A549 (cell line): ENCODE data around the gene SRRT. TPM values are rescaled to one million over a fixed set of nuclear protein-coding genes. Genes with fewer than 3 reads are reported as not detected.

Experiments
- ATAC-seq, 2 experiments: fragments of 200-7000 bp in 1 of 2; fragments of >200 bp in 1 of 2; cut with Nextera tagmentation in 1 of 2; cut with Tn5 transposase in 1 of 2; 3 replicates each; pipeline versions ENCODE4 v1.8.0 to v1.9.1; 2018 to 2020; ENCODE audit warnings: mild to moderate bottlenecking in 1 of 2, moderate library complexity in 1 of 2
- CTCF ChIA-PET: fragments of 300-600 bp; sonication (Branson Sonifier 250); formaldehyde crosslinking; extraction: SDS; loops from one replicate; lab custom pipeline; 2021; ENCODE audit warnings: antibody characterized with exemption, inconsistent platforms; lab: Yijun Ruan, JAX
- POLR2A ChIA-PET: fragments of 350-600 bp; formaldehyde crosslinking; extraction: SDS; loops from one replicate; lab custom pipeline; 2021; ENCODE audit warnings: antibody characterized with exemption, inconsistent platforms; lab: Yijun Ruan, JAX
- DNase-seq, 2 experiments: peaks; one replicate each; pipeline versions ENCODE4 v3.0.0 to v3.0.0-alpha.2; 2011 to 2016; ENCODE audit warnings: low read depth in 1 of 2, low spot score in 1 of 2
- FAIRE-seq: peaks from 2 replicates; lab custom pipeline; 2011; peaks lifted over from hg19 to GRCh38; lab: Jason Lieb, UNC
- H3K27ac ChIP-seq, 2 experiments: fragments of >200 bp; sonication (Bioruptor Twin); formaldehyde crosslinking; 3 replicates each; pipeline ENCODE4 v1.5.1; 2016 to 2017
- H3K4me1 ChIP-seq: fragments of >200 bp; sonication (Bioruptor Twin); formaldehyde crosslinking; 3 replicates; pipeline ENCODE4 v1.6.1; 2016
- H3K4me2 ChIP-seq: fragments of >200 bp; sonication (Bioruptor Twin); formaldehyde crosslinking; 3 replicates; pipeline ENCODE4 v1.6.1; 2016
- H3K4me3 ChIP-seq: fragments of >200 bp; sonication (Bioruptor Twin); formaldehyde crosslinking; 3 replicates; pipeline ENCODE4 v1.5.1; 2016
- H3K9me3 ChIP-seq: fragments of >200 bp; sonication (Bioruptor Twin); formaldehyde crosslinking; 3 replicates; pipeline ENCODE4 v1.6.1; 2016
- BHLHE40 ChIP-seq: IDR thresholded peaks from 2 replicates; pipeline ENCODE4 v1.6.1; 2012; ENCODE audit warnings: low read depth, low read length, inconsistent platforms
- CBX8 ChIP-seq: fragments of 200-600 bp; sonication (generic); IDR thresholded peaks from 2 replicates; pipeline ENCODE4 v1.6.1; 2016
- CHD4 ChIP-seq: fragments of 200-600 bp; sonication (generic); IDR thresholded peaks from 2 replicates; pipeline ENCODE4 v1.6.1; 2016; ENCODE audit warnings: antibody characterized with exemption, mild to moderate bottlenecking, borderline replicate concordance
- E2F6 ChIP-seq: IDR thresholded peaks from 2 replicates; pipeline ENCODE4 v1.6.1; 2012; ENCODE audit warnings: low read depth, borderline replicate concordance
- EHF ChIP-seq: fragments of 250-450 bp; sonication (Bioruptor Pico); IDR thresholded peaks from 2 replicates; pipeline ENCODE4 v1.5.0; 2020; ENCODE audit warnings: mild to moderate bottlenecking
- FOSB ChIP-seq: fragments of 250-450 bp; sonication (Bioruptor Pico); IDR thresholded peaks from 2 replicates; pipeline ENCODE4 v1.5.0; 2020; ENCODE audit warnings: mild to moderate bottlenecking, moderate library complexity
- FOXS1 ChIP-seq: fragments of 250-450 bp; sonication (Bioruptor Pico); IDR thresholded peaks from 2 replicates; pipeline ENCODE4 v1.5.0; 2020; ENCODE audit warnings: mild to moderate bottlenecking, moderate library complexity
- GATA3 ChIP-seq: IDR thresholded peaks from 2 replicates; pipeline ENCODE4 v1.6.1; 2012; ENCODE audit warnings: borderline replicate concordance
- HDAC2 ChIP-seq: fragments of 200-600 bp; sonication (generic); IDR thresholded peaks from 2 replicates; pipeline ENCODE4 v1.6.1; 2016
- HES2 ChIP-seq: fragments of >200 bp; sonication (Bioruptor Twin); formaldehyde crosslinking; IDR thresholded peaks from 2 replicates; pipeline ENCODE4 v1.6.1; 2016
- HEYL ChIP-seq: fragments of 250-450 bp; sonication (Bioruptor Pico); IDR thresholded peaks from 2 replicates; pipeline ENCODE4 v1.8.0; 2021; ENCODE audit warnings: mild to moderate bottlenecking, moderate library complexity
- HOXB5 ChIP-seq: fragments of 250-450 bp; sonication (Bioruptor Pico); IDR thresholded peaks from 2 replicates; pipeline ENCODE4 v1.5.0; 2020; ENCODE audit warnings: mild to moderate bottlenecking, moderate library complexity
- JUNB ChIP-seq: fragments of >200 bp; sonication (Bioruptor Twin); formaldehyde crosslinking; IDR thresholded peaks from 2 replicates; pipeline ENCODE4 v1.6.1; 2016
- KDM1A ChIP-seq: fragments of 200-600 bp; sonication (generic); IDR thresholded peaks from 2 replicates; pipeline ENCODE4 v1.6.1; 2016; ENCODE audit warnings: low read depth, mild to moderate bottlenecking
- MAFK ChIP-seq: fragments of 450-650 bp; IDR thresholded peaks from 2 replicates; pipeline ENCODE4 v1.6.1; 2014; ENCODE audit not compliant: partially characterized antibody
- MAZ ChIP-seq: fragments of 150-350 bp; IDR thresholded peaks from 2 replicates; pipeline ENCODE4 v1.6.1; 2014; ENCODE audit warnings: antibody characterized with exemption, low read depth, low read length, borderline replicate concordance
- MYC ChIP-seq: IDR thresholded peaks from 2 replicates; pipeline ENCODE4 v1.6.1; 2012; ENCODE audit warnings: mild to moderate bottlenecking, inconsistent platforms, low read length, improper control_type of control experiment, borderline replicate concordance
- NFE2L2 ChIP-seq: fragments of 150-350 bp; conservative IDR thresholded peaks from 2 replicates; pipeline ENCODE4 v1.6.1; 2014; ENCODE audit warnings: low read length
- NPAS2 ChIP-seq: fragments of 250-450 bp; sonication (Bioruptor Pico); IDR thresholded peaks from 2 replicates; pipeline ENCODE4 v1.8.0; 2022; ENCODE audit warnings: mild to moderate bottlenecking, moderate library complexity, borderline replicate concordance
- PHF8 ChIP-seq: fragments of 200-600 bp; sonication (generic); IDR thresholded peaks from 2 replicates; pipeline ENCODE4 v1.6.1; 2016; ENCODE audit warnings: low read depth, mild to moderate bottlenecking, antibody characterized with exemption, moderate library complexity, borderline replicate concordance
- RAD21 ChIP-seq, 2 experiments: fragments of >200 bp in 1 of 2; sonication (Bioruptor Twin) in 1 of 2; formaldehyde crosslinking in 1 of 2; IDR thresholded peaks in 1 of 2; conservative IDR thresholded peaks in 1 of 2; 2 replicates in 1 of 2; 3 replicates in 1 of 2; pipeline ENCODE4 v1.6.1; 2012 to 2018; ENCODE audit warnings: inconsistent platforms in 1 of 2
- RARB ChIP-seq: fragments of 250-450 bp; sonication (Bioruptor Pico); IDR thresholded peaks from 2 replicates; pipeline ENCODE4 v1.8.0; 2021; ENCODE audit warnings: mild to moderate bottlenecking, moderate library complexity
- RNF2 ChIP-seq: fragments of 200-600 bp; sonication (generic); IDR thresholded peaks from 2 replicates; pipeline ENCODE4 v1.6.1; 2016; ENCODE audit warnings: low read depth, mild to moderate bottlenecking, antibody characterized with exemption, moderate library complexity, borderline replicate concordance
- SMC3 ChIP-seq: fragments of >200 bp; sonication (Bioruptor Twin); formaldehyde crosslinking; IDR thresholded peaks from 3 replicates; pipeline ENCODE4 v1.6.1; 2018; ENCODE audit warnings: inconsistent platforms
- TFCP2L1 ChIP-seq: fragments of 250-450 bp; sonication (Bioruptor Pico); IDR thresholded peaks from 2 replicates; pipeline ENCODE4 v1.5.0; 2021; ENCODE audit warnings: mild to moderate bottlenecking
- TP53 ChIP-seq: fragments of 250-450 bp; sonication (Bioruptor Pico); IDR thresholded peaks from 2 replicates; pipeline ENCODE4 v1.5.0; 2021; ENCODE audit warnings: mild to moderate bottlenecking, moderate library complexity
- ZC3H11A ChIP-seq: fragments of 450-650 bp; IDR thresholded peaks from 2 replicates; pipeline ENCODE4 v1.6.1; 2014; ENCODE audit warnings: antibody characterized with exemption, mild to moderate bottlenecking
- ZNF302 ChIP-seq: fragments of 250-450 bp; sonication (Bioruptor Pico); IDR thresholded peaks from 2 replicates; pipeline ENCODE4 v1.9.0; 2021; ENCODE audit warnings: inconsistent platforms, mild to moderate bottlenecking, moderate library complexity
- ZSCAN20 ChIP-seq: fragments of 250-450 bp; sonication (Bioruptor Pico); IDR thresholded peaks from 2 replicates; pipeline ENCODE4 v1.8.0; 2022; ENCODE audit warnings: mild to moderate bottlenecking, moderate library complexity
- WGBS: methylation state at CpG from one replicate; pipeline ENCODE4 v1.1.6; 2017; ENCODE audit errors: missing lambda C conversion rate; 5-methylcytosine and 5-hydroxymethylcytosine counted together
- polyA plus RNA-seq, 4 experiments: library from polyadenylated mRNA; depleted of rRNA in 3 of 4; stranded (reverse); fragments of >200 nt; fragmentation: RNase III in 1 of 4; extraction: RNeasy Plus Mini Kit Qiagen cat#74134 plus additional on column Dnase treatment in 1 of 4; gene quantifications; 2 replicates in 3 of 4; 3 replicates in 1 of 4; pipeline ENCODE4 v1.2.3, GENCODE V29; 2011 to 2017
- TF ChIP-seq, protein P1 (sequence below): fragments of 450-650 bp; IDR thresholded peaks from 2 replicates; pipeline ENCODE4 v1.6.1; 2014; ENCODE audit warnings: antibody characterized with exemption
- TF ChIP-seq, protein P2 (sequence below): fragments of >200 bp; sonication (Bioruptor Twin); formaldehyde crosslinking; IDR thresholded peaks from 3 replicates; pipeline ENCODE4 v1.6.1; 2016

Gene SRRT
- polyA plus RNA-seq, 2 of the 4 experiments (the other 2 are of a cell fraction) = 49.9 to 194 TPM

GRCh38 chr7:100830396-100830795 lies 44.5 kb upstream of the SRRT start:
- WGBS = 89% methylated on average over 4 of the region's 4 CpGs
- Histone ChIP-seq H3K27ac (no peak overlapping the region), H3K9me3 (no peaks in the 10 kb centered on the region), H3K4me1 (peaks cover 21% of the 10 kb centered on the region; the same call in 2 of the 3 replicates), H3K4me3 (no peak overlapping the region), H3K4me2 (no peak overlapping the region)
- ChIA-PET CTCF (interaction anchor here (1.2 to 18.3 kb wide), 2 partner anchors 24 to 139 kb away, joined by 3 to 317 read pairs; no protein-coding TSS in a partner anchor), POLR2A (no interaction called here)
- TF ChIP-seq NFE2L2 = no peak
- no peak for TF ChIP-seq TP53
- TF ChIP-seq CBX8 = no peak
- no peak for TF ChIP-seq HES2
- TF ChIP-seq MAZ = no peak
- no peak for TF ChIP-seq TFCP2L1 (CRISPR knock-in tag)
- no peak for TF ChIP-seq HOXB5 (CRISPR knock-in tag)
- no peak for TF ChIP-seq GATA3
- no peak for TF ChIP-seq JUNB
- TF ChIP-seq, protein P1, sequence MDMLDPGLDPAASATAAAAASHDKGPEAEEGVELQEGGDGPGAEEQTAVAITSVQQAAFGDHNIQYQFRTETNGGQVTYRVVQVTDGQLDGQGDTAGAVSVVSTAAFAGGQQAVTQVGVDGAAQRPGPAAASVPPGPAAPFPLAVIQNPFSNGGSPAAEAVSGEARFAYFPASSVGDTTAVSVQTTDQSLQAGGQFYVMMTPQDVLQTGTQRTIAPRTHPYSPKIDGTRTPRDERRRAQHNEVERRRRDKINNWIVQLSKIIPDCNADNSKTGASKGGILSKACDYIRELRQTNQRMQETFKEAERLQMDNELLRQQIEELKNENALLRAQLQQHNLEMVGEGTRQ = no peak
- TF ChIP-seq EHF (CRISPR knock-in tag) = no peak
- TF ChIP-seq ZC3H11A = no peak
- no peak for TF ChIP-seq ZSCAN20 (CRISPR knock-in tag)
- no peak for TF ChIP-seq BHLHE40
- no peak for TF ChIP-seq HEYL
- no peak for TF ChIP-seq FOXS1 (CRISPR knock-in tag)
- TF ChIP-seq E2F6 = no peak
- ATAC-seq = no peak
- no peak for FAIRE-seq
- no peak for DNase-seq

DNA sequence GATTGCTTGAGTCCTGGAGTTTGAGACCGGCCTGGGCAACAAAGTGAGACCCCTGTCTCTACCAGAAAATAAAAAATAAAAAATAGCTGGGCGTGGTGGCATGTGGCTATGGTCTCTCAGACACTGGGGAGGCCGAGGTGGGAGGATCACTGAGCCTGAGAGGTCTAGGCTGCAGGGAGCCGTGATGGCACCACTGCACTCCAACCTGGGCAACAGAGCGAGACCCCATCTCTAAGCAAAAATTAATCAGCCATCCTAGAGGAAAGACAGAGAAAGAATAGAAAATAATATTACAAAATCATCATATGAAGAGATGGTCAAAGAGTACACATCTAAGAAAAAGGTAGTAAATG lies 42.6 kb upstream of the SRRT start:
- CTCF ChIA-PET = interaction anchor here (1.0 to 18.3 kb wide), 8 partner anchors 10 to 127 kb away, joined by 3 to 317 read pairs (median 9); partner anchors contain the start of genes EPO, POP7 and SLC12A9
- no peak for TF ChIP-seq RAD21 (conservative IDR thresholded peaks at IDR 0.05 in 1 of 2, IDR thresholded peaks at IDR 0.05 in 1 of 2)
- no peak for TF ChIP-seq ZNF302
- no peak for TF ChIP-seq MAFK
- no peak for TF ChIP-seq FOSB (CRISPR knock-in tag)
- TF ChIP-seq TP53 = no peak
- TF ChIP-seq KDM1A = no peak
- TF ChIP-seq FOXS1 (CRISPR knock-in tag) = no peak
- TF ChIP-seq PHF8 = no peak
- TF ChIP-seq EHF (CRISPR knock-in tag) = no peak
- no peak for TF ChIP-seq HDAC2
- TF ChIP-seq CHD4 = no peak
- TF ChIP-seq NFE2L2 = no peak
- TF ChIP-seq NPAS2 (CRISPR knock-in tag) = no peak
- TF ChIP-seq MYC = no peak
- TF ChIP-seq RARB (CRISPR knock-in tag) = no peak
- no peak for TF ChIP-seq SMC3
- TF ChIP-seq GATA3 = no peak
- TF ChIP-seq RNF2 = no peak
- TF ChIP-seq, protein P2, sequence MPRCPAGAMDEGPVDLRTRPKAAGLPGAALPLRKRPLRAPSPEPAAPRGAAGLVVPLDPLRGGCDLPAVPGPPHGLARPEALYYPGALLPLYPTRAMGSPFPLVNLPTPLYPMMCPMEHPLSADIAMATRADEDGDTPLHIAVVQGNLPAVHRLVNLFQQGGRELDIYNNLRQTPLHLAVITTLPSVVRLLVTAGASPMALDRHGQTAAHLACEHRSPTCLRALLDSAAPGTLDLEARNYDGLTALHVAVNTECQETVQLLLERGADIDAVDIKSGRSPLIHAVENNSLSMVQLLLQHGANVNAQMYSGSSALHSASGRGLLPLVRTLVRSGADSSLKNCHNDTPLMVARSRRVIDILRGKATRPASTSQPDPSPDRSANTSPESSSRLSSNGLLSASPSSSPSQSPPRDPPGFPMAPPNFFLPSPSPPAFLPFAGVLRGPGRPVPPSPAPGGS = no peak
- TF ChIP-seq, all 56 proteins: peak for 0
- no peak overlapping the region for H3K4me3 ChIP-seq
- no peak for FAIRE-seq
- ATAC-seq = no peak
- peaks cover 24% of the 10 kb centered on the region for H3K4me1 ChIP-seq
- no peaks in the 10 kb centered on the region for H3K9me3 ChIP-seq
- POLR2A ChIA-PET = interaction anchor here (0.9 kb wide), 1 partner anchor 126 kb away, joined by 3 read pairs; the partner anchor contains the start of gene POP7
- WGBS = 79% methylated on average over 5 of the region's 5 CpGs
- DNase-seq = no peak
- H3K4me2 ChIP-seq = no peak overlapping the region
- no peak overlapping the region; a peak in 1 of 6 replicates for H3K27ac ChIP-seq
